ENCODE data around the gene FSCN2.

The FSCN2 gene

DNA sequence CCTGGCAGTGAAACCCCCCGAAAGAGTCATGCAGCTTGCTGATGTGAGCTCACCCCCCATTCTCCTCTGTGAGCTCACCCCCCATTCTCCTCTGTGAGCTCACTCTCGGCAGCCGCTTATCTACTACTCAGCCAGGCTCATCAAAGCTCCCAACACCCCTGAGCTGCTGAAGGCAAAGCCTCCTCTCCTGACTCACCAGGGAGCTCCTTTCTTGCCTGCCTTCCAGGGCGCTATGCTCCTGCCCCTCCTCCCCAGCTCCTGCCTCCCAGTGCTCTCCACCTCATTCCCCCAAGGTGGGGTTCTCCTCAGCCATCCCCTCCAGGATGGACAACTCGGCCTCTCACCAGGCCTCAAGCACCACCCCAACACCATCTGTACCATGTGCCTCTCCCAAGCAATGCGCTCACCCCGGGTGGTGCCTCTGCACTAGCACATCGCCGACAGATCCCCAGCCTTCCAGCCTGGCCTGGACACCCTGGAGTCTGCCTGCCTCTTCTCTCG, 51.7 kb downstream of the FSCN2 start:
- H3K36me3 ChIP-seq (replicated peaks) = peaks cover 42% of the 10 kb centered on the region
- peak overlapping the region; percentile 73 for H3K27ac ChIP-seq
- in situ Hi-C loops (cut with HindIII; ENCODE audit: low pct_ligation_motif_present, low sequenced_read_pairs) = no loop called here

DNA sequence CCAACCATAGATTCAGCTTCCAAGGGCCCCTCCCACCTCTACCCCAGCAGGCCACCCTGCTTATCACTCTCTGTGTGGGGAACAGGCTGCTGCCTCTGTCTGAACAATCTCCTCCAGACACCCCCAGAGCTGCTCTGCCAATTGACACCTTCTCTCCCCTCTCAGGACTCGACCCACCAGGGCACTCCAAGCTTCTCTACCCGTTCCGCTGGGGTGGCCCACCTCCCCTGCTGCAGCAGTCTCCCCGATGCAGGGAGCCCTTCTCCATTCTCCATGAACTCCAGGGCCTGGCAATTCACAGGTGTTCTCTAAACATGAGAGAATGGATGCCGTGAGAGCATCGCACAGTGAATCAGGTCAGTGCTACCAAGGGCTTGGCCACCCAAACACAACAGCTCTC, 52.3 kb downstream of the FSCN2 start:
- TF ChIP-seq, protein P1, sequence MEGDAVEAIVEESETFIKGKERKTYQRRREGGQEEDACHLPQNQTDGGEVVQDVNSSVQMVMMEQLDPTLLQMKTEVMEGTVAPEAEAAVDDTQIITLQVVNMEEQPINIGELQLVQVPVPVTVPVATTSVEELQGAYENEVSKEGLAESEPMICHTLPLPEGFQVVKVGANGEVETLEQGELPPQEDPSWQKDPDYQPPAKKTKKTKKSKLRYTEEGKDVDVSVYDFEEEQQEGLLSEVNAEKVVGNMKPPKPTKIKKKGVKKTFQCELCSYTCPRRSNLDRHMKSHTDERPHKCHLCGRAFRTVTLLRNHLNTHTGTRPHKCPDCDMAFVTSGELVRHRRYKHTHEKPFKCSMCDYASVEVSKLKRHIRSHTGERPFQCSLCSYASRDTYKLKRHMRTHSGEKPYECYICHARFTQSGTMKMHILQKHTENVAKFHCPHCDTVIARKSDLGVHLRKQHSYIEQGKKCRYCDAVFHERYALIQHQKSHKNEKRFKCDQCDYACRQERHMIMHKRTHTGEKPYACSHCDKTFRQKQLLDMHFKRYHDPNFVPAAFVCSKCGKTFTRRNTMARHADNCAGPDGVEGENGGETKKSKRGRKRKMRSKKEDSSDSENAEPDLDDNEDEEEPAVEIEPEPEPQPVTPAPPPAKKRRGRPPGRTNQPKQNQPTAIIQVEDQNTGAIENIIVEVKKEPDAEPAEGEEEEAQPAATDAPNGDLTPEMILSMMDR (IDR thresholded peaks at IDR 0.05; ENCODE audit: low read depth, low read length, missing control alignments) = no peak
- Histone ChIP-seq H3K4me3 (ENCODE audit: low read depth, low read length) (no peak overlapping the region), H3K27ac (no peak overlapping the region), H3K27me3 (replicated peaks) (no peaks in the 10 kb centered on the region), H3K36me3 (replicated peaks) (peaks cover 42% of the 10 kb centered on the region)
- no peak for DNase-seq
- in situ Hi-C loops (cut with HindIII; ENCODE audit: low pct_ligation_motif_present, low sequenced_read_pairs) = no loop called here

More for the DNA sequence above, 51.7 kb downstream of the FSCN2 start:
- no peak overlapping the region for H3K4me3 ChIP-seq (ENCODE audit: low read depth, low read length)
- TF ChIP-seq, protein P1 (IDR thresholded peaks at IDR 0.05; ENCODE audit: low read depth, low read length, missing control alignments) = no peak
- no peaks in the 10 kb centered on the region for H3K27me3 ChIP-seq (replicated peaks)
- peak; percentile 88 for DNase-seq

DNA sequence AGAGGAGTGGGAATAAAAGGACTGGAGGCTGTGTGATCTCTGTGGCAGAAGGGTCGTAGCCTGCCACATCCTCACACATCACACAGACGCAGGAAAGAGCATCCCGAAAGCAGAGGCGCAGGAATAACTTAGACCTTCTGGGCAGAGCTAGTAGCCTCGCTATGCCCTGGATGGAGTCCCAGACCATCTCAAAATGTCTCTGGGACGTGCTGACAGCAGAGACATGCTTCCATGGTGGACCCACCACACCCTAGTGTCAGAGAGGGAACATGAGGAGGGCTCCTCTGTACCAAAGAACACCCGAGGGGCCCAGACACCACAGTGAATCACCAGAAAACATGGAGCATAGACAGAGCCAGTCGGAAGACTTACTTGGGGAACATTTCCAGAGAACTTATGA, 53.6 kb downstream of the FSCN2 start:
- H3K27ac ChIP-seq = peak overlapping the region; percentile 4
- no peaks in the 10 kb centered on the region for H3K27me3 ChIP-seq (replicated peaks)
- peaks cover 47% of the 10 kb centered on the region for H3K36me3 ChIP-seq (replicated peaks)
- no peak for DNase-seq
- TF ChIP-seq, protein P1 (IDR thresholded peaks at IDR 0.05; ENCODE audit: low read depth, low read length, missing control alignments) = no peak
- in situ Hi-C loops (cut with HindIII; ENCODE audit: low pct_ligation_motif_present, low sequenced_read_pairs) = no loop called here
- H3K4me3 ChIP-seq (ENCODE audit: low read depth, low read length) = no peak overlapping the region

DNA sequence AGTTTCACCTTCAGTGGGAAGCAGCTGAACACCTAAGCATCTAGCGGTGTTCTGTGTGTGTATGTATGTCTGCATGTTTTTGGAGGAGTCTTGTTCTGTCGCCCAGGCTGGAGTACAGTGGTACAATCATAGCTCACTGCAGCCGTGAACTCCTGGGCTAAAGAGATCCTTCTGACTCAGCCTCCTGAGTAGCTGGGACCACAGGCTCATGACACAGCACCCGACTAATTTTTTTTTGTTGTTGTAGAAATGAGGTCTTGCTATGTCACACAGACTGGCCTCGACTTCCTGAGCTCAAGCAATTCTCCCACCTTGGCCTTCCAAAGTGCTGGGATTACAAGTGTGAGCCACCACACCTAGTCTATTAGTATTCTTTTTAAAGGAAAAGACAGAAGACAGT, 54.2 kb downstream of the FSCN2 start:
- Histone ChIP-seq H3K4me3 (ENCODE audit: low read depth, low read length) (no peak overlapping the region), H3K36me3 (replicated peaks) (peaks cover 52% of the 10 kb centered on the region), H3K27ac (peak overlapping the region; percentile 34), H3K27me3 (replicated peaks) (no peaks in the 10 kb centered on the region)
- TF ChIP-seq, protein P1 (IDR thresholded peaks at IDR 0.05; ENCODE audit: low read depth, low read length, missing control alignments) = no peak
- in situ Hi-C loops (cut with HindIII; ENCODE audit: low pct_ligation_motif_present, low sequenced_read_pairs) = no loop called here
- peak; percentile 83 for DNase-seq

DNA sequence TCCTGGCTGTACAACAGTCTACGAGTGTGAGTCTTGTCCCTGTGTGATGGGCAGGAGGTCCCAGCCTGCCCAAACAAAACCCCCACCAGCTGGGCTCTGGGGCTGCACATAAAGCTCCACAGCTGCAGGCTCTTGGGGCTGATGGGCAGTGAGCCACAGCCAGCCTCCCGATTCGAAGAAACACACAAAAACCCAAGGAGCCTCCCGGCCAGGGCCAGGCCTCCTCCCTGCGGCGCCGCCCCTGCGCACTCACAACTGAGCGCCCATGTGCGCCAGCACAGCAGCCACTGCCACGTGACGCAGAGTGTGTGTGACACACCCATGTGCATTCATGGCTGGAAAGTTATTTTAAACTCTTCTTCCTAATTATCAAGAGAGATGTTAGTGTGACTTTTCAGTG, 54.6 kb downstream of the FSCN2 start:
- in situ Hi-C loops (cut with HindIII; ENCODE audit: low pct_ligation_motif_present, low sequenced_read_pairs) = no loop called here

More for the DNA sequence above, 54.6 kb downstream of the FSCN2 start:
- TF ChIP-seq, protein P1 (IDR thresholded peaks at IDR 0.05; ENCODE audit: low read depth, low read length, missing control alignments) = peak; percentile 13
- H3K4me3 ChIP-seq (ENCODE audit: low read depth, low read length) = no peak overlapping the region
- H3K36me3 ChIP-seq (replicated peaks) = peaks cover 54% of the 10 kb centered on the region
- DNase-seq = no peak
- H3K27ac ChIP-seq = peak overlapping the region; percentile 34
- H3K27me3 ChIP-seq (replicated peaks) = no peaks in the 10 kb centered on the region
